ENCODE measurements around the gene SGCB.
"Not testable (repeated sequence)": the region's sequence is repeated elsewhere in the genome, so short reads cannot be mapped to it uniquely, and the experiment has no call there.

SGCB gene

GRCh38 chr4:52038103-52038912, at the start of gene SGCB:
TSS of gene SGCB (minus strand) at chr4:52038299. CDS start at chr4:52038259, 40 bp downstream.
- DNase-seq (ENCODE audit: low read depth), result no peak

GRCh38 chr4:52086425-52086824, 48.3 kb upstream of the SGCB start:
- DNase-seq (ENCODE audit: low read depth), result not testable (repeated sequence)

- DNase-seq (ENCODE audit: low read depth), result no peak
Measured at GRCh38 chr4:52081216-52081615, 43.1 kb upstream of the SGCB start.

GRCh38 chr4:52079659-52080058, 41.6 kb upstream of the SGCB start:
- DNase-seq (ENCODE audit: low read depth), result no peak

- no peak for DNase-seq (ENCODE audit: low read depth)
Measured at GRCh38 chr4:52076731-52077130, 38.6 kb upstream of the SGCB start.

- no peak for DNase-seq (ENCODE audit: low read depth)
Measured at GRCh38 chr4:52071791-52072546, 33.9 kb upstream of the SGCB start.

GRCh38 chr4:52069571-52069970, 31.5 kb upstream of the SGCB start:
- no peak for DNase-seq (ENCODE audit: low read depth)

GRCh38 chr4:52059372-52059771, 21.3 kb upstream of the SGCB start:
- no peak for DNase-seq (ENCODE audit: low read depth)

- DNase-seq (ENCODE audit: low read depth), result no peak
Measured at GRCh38 chr4:52058275-52058674, 20.2 kb upstream of the SGCB start.

GRCh38 chr4:52057196-52057595, 19.1 kb upstream of the SGCB start:
- DNase-seq (ENCODE audit: low read depth), result no peak

GRCh38 chr4:52054254-52054653, 16.2 kb upstream of the SGCB start:
- no peak for DNase-seq (ENCODE audit: low read depth)

GRCh38 chr4:52052475-52052780, 14.3 kb upstream of the SGCB start:
- DNase-seq (ENCODE audit: low read depth), result no peak

- no peak for DNase-seq (ENCODE audit: low read depth)
Measured at GRCh38 chr4:52051615-52052474, 13.7 kb upstream of the SGCB start.

- no peak for DNase-seq (ENCODE audit: low read depth)
Measured at GRCh38 chr4:52051213-52051614, 13.1 kb upstream of the SGCB start, which contains the start of gene SPATA18. TSS of gene SPATA18 (plus strand) at chr4:52051304. CDS start at chr4:52051705, 401 bp downstream.

GRCh38 chr4:52049266-52049665, 11.2 kb upstream of the SGCB start:
- no peak for DNase-seq (ENCODE audit: low read depth)

GRCh38 chr4:52045028-52045427, 6.9 kb upstream of the SGCB start:
- no peak for DNase-seq (ENCODE audit: low read depth)

GRCh38 chr4:52037689-52038102, 403 bp downstream of the SGCB start:
- no peak for DNase-seq (ENCODE audit: low read depth)

- no peak for DNase-seq (ENCODE audit: low read depth)
Measured at GRCh38 chr4:52036886-52037530, 1.1 kb downstream of the SGCB start.

GRCh38 chr4:52035190-52035589, 2.9 kb downstream of the SGCB start:
- no peak for DNase-seq (ENCODE audit: low read depth)

GRCh38 chr4:52032005-52032404, 6.1 kb downstream of the SGCB start:
- no peak for DNase-seq (ENCODE audit: low read depth)

- no peak for DNase-seq (ENCODE audit: low read depth)
Measured at GRCh38 chr4:52028970-52029369, 9.1 kb downstream of the SGCB start.
